Bronchial smooth muscle cell (primary cell): ENCODE results near the gene ZFR2. TPM values are rescaled to one million over a fixed set of nuclear protein-coding genes. Genes with fewer than 3 reads are reported as not detected.

Experiments
- total RNA-seq: library from RNA; depleted of rRNA; stranded (reverse); fragments of >200 nt; gene quantifications from 2 replicates; pipeline ENCODE4 v1.2.1, GENCODE V29; 2014

ZFR2 gene
- total RNA-seq = not detected in 2 replicates

GRCh38 chr19:3868770-3869456, at the start of gene ZFR2:
Gene ZFR2 (minus strand): TSS chr19:3869038. CDS start chr19:3869017, 21 bp downstream.

GRCh38 chr19:3880471-3881271, 11.8 kb upstream of the ZFR2 start, which contains the start of gene ATCAY:
Gene ATCAY (plus strand): TSS chr19:3880685. CDS start chr19:3885768, 5,083 bp downstream.

GRCh38 chr19:3785938-3786824, 82.7 kb downstream of the ZFR2 start, which contains the start of gene MATK:
Gene MATK (minus strand): TSS chr19:3786381. CDS start chr19:3785135, 1,246 bp downstream.

GRCh38 chr19:3771906-3772455, 96.9 kb downstream of the ZFR2 start, which contains the start of gene RAX2:
Gene RAX2 (minus strand): TSS chr19:3772228. CDS start chr19:3771742, 486 bp downstream.

GRCh38 chr19:3762501-3763459, 106.1 kb downstream of the ZFR2 start, which contains the start of gene MRPL54:
Gene MRPL54 (plus strand): TSS chr19:3762682. CDS start chr19:3762701, 19 bp downstream.

GRCh38 chr19:3761382-3762129, 107.3 kb downstream of the ZFR2 start, which contains the start of gene APBA3:
Gene APBA3 (minus strand): TSS chr19:3761692. CDS start chr19:3760264, 1,428 bp downstream.

Other genes with a start within 250 kb of the ZFR2 start
- 23.8 and 30.3 TPM in 2 replicates for gene CACTIN, start 242.2 kb downstream of the ZFR2 start, total RNA-seq
- 20.3 and 33.6 TPM in 2 replicates for gene PIP5K1C, start 168.6 kb downstream of the ZFR2 start, total RNA-seq
- under 0.01 TPM in 1 of 2 replicates, not detected in the other for gene TJP3, start 160.7 kb downstream of the ZFR2 start, total RNA-seq
- gene APBA3, start 107.3 kb downstream of the ZFR2 start, total RNA-seq = 12.1 and 12.5 TPM in 2 replicates
- gene MRPL54, start 106.4 kb downstream of the ZFR2 start, total RNA-seq = 16.6 and 54.7 TPM in 2 replicates
- not detected in 2 replicates for gene RAX2, start 96.8 kb downstream of the ZFR2 start, total RNA-seq
- gene MATK, start 82.7 kb downstream of the ZFR2 start, total RNA-seq = 0.16 TPM in 1 of 2 replicates, not detected in the other
- gene ATCAY, start 11.6 kb upstream of the ZFR2 start, total RNA-seq = not detected in 2 replicates
- gene NMRK2, start 64.0 kb upstream of the ZFR2 start, total RNA-seq = not detected in 2 replicates
- gene DAPK3, start 102.1 kb upstream of the ZFR2 start, total RNA-seq = 105 and 154 TPM in 2 replicates
- 2,991 and 4,523 TPM in 2 replicates for gene EEF2, start 116.4 kb upstream of the ZFR2 start, total RNA-seq
- 9.8 and 13.6 TPM in 2 replicates for gene PIAS4, start 138.7 kb upstream of the ZFR2 start, total RNA-seq
- gene ZBTB7A, start 197.9 kb upstream of the ZFR2 start, total RNA-seq = 13.1 and 17.9 TPM in 2 replicates